Mesendoderm (in vitro differentiated cells): ENCODE measurements around the gene RNF168.
"Not testable (repeated sequence)": the region's sequence is repeated elsewhere in the genome, so short reads cannot be mapped to it uniquely, and the experiment has no call there.

Experiments used
- DNase-seq: peaks from one replicate; pipeline ENCODE4 v3.0.0; 2013
- H2AK5ac ChIP-seq: 2 replicates; pipeline ENCODE4 v1.6.1; 2013; ENCODE audit warnings: low read length, inconsistent platforms
- H2BK120ac ChIP-seq: 2 replicates; pipeline ENCODE4 v1.6.1; 2013; ENCODE audit warnings: low read depth, mild to moderate bottlenecking, low read length, moderate library complexity, mixed read lengths
- H2BK15ac ChIP-seq: replicated peaks from 2 replicates; pipeline ENCODE4 v1.6.1; 2013; ENCODE audit warnings: low read depth, mild to moderate bottlenecking, moderate library complexity
- H2BK5ac ChIP-seq: 2 replicates; pipeline ENCODE4 v1.6.1; 2013; ENCODE audit warnings: low read length, inconsistent platforms
- H3K18ac ChIP-seq: 2 replicates; pipeline ENCODE4 v1.6.1; 2013; ENCODE audit warnings: mild to moderate bottlenecking, low read length, mixed read lengths
- H3K23ac ChIP-seq: one replicate; pipeline ENCODE4 v1.6.1; 2013; ENCODE audit warnings: low read length
- H3K27ac ChIP-seq: 2 replicates; pipeline ENCODE4 v1.5.1; 2013; ENCODE audit warnings: low read depth, mild to moderate bottlenecking, inconsistent platforms, low read length, moderate library complexity
- H3K27me3 ChIP-seq: 2 replicates; pipeline ENCODE4 v1.6.1; 2013; ENCODE audit warnings: low read length, control low read depth, mild to moderate bottlenecking, inconsistent platforms; ENCODE audit not compliant: insufficient read depth, poor library complexity
- H3K36me3 ChIP-seq: 2 replicates; pipeline ENCODE4 v1.6.1; 2013; ENCODE audit warnings: low read length, inconsistent platforms; ENCODE audit not compliant: control insufficient read depth, insufficient read depth
- H3K4ac ChIP-seq: one replicate; pipeline ENCODE4 v1.6.1; 2013; ENCODE audit warnings: low read depth, mild to moderate bottlenecking, low read length, moderate library complexity
- H3K4me1 ChIP-seq: 2 replicates; pipeline ENCODE4 v1.6.1; 2013; ENCODE audit warnings: low read depth, low read length, inconsistent platforms; ENCODE audit not compliant: control insufficient read depth
- H3K4me2 ChIP-seq: 2 replicates; pipeline ENCODE4 v1.6.1; 2013; ENCODE audit warnings: low read length
- H3K4me3 ChIP-seq: 2 replicates; pipeline ENCODE4 v1.5.1; 2013; ENCODE audit warnings: mild to moderate bottlenecking, low read length
- H3K56ac ChIP-seq: one replicate; pipeline ENCODE4 v1.6.1; 2013; ENCODE audit warnings: low read length
- H3K79me1 ChIP-seq: 2 replicates; pipeline ENCODE4 v1.6.1; 2013; ENCODE audit warnings: low read length, inconsistent platforms
- H3K79me2 ChIP-seq: 2 replicates; pipeline ENCODE4 v1.6.1; 2013; ENCODE audit warnings: mild to moderate bottlenecking, low read length; ENCODE audit not compliant: control insufficient read depth, insufficient read depth
- H3K9ac ChIP-seq: 2 replicates; pipeline ENCODE4 v1.6.1; 2013; ENCODE audit warnings: low read length, inconsistent platforms
- H4K5ac ChIP-seq: one replicate; pipeline ENCODE4 v1.6.1; 2013; ENCODE audit warnings: low read length
- H4K8ac ChIP-seq: one replicate; pipeline ENCODE4 v1.6.1; 2013; ENCODE audit warnings: low read depth, mild to moderate bottlenecking, control low read depth, low read length, moderate library complexity
- WGBS: extraction: QIAGEN DNeasy Blood & Tissue Kit; methylation state at CpG from one replicate; pipeline ENCODE4 v1.1.7; 2013; ENCODE audit warnings: low lambda C conversion rate, missing lambda C conversion rate; ENCODE audit not compliant: insufficient coverage; ENCODE audit errors: extremely low coverage; 5-methylcytosine and 5-hydroxymethylcytosine counted together

Gene RNF168

GRCh38 chr3:196531418-196531817 lies 27.9 kb upstream of the RNF168 start:
- Histone ChIP-seq H2BK5ac (no peak overlapping the region), H3K79me1 (no peaks in the 10 kb centered on the region), H2AK5ac (no peak overlapping the region), H3K79me2 (no peaks in the 10 kb centered on the region), H2BK120ac (no peak overlapping the region), H3K36me3 (no peaks in the 10 kb centered on the region), H4K8ac (no peak overlapping the region), H3K27ac (no peak overlapping the region), H3K18ac (no peak overlapping the region), H3K56ac (no peak overlapping the region), H4K5ac (no peak overlapping the region), H3K4me2 (no peak overlapping the region), H3K4ac (no peak overlapping the region), H3K27me3 (no peaks in the 10 kb centered on the region), H2BK15ac (no peak overlapping the region), H3K4me3 (no peak overlapping the region), H3K23ac (no peak overlapping the region), H3K4me1 (no peaks in the 10 kb centered on the region), H3K9ac (no peak overlapping the region)
- no CpG with 5 or more reads among the region's 4 CpGs for WGBS
- no peak for DNase-seq

GRCh38 chr3:196528639-196529233 lies 25.2 kb upstream of the RNF168 start:
- peak overlapping the region; percentile 80 for H3K4me2 ChIP-seq
- H3K23ac ChIP-seq: no peak overlapping the region
- no peak overlapping the region for H2BK5ac ChIP-seq
- peak overlapping the region; percentile 93 for H3K56ac ChIP-seq
- H3K4me1 ChIP-seq: no peaks in the 10 kb centered on the region
- no peak overlapping the region for H2BK120ac ChIP-seq
- peak; percentile 79 for DNase-seq
- H4K8ac ChIP-seq: no peak overlapping the region
- no peak overlapping the region for H2AK5ac ChIP-seq
- no peak overlapping the region for H4K5ac ChIP-seq
- H2BK15ac ChIP-seq: peak overlapping the region; percentile 3
- peak overlapping the region; percentile 82 for H3K4ac ChIP-seq
- no peaks in the 10 kb centered on the region for H3K36me3 ChIP-seq
- H3K9ac ChIP-seq: peak overlapping the region; percentile 82
- H3K27me3 ChIP-seq: no peaks in the 10 kb centered on the region
- H3K18ac ChIP-seq: peak overlapping the region; percentile 69
- H3K4me3 ChIP-seq: peak overlapping the region; percentile 30
- no peak overlapping the region for H3K27ac ChIP-seq
- WGBS: no CpG with 5 or more reads among the region's 52 CpGs
- no peaks in the 10 kb centered on the region for H3K79me2 ChIP-seq
- H3K79me1 ChIP-seq: no peaks in the 10 kb centered on the region

- no peaks in the 10 kb centered on the region for H3K4me1 ChIP-seq
- H2BK15ac ChIP-seq: no peak overlapping the region
- H4K8ac ChIP-seq: no peak overlapping the region
- no peaks in the 10 kb centered on the region for H3K27me3 ChIP-seq
- no peak overlapping the region for H3K4me2 ChIP-seq
- H2BK5ac ChIP-seq: no peak overlapping the region
- H3K79me1 ChIP-seq: no peaks in the 10 kb centered on the region
- no peaks in the 10 kb centered on the region for H3K36me3 ChIP-seq
- no peak overlapping the region for H4K5ac ChIP-seq
- H3K56ac ChIP-seq: no peak overlapping the region
- H3K27ac ChIP-seq: no peak overlapping the region
- H3K4ac ChIP-seq: no peak overlapping the region
- no CpG with 5 or more reads among the region's 4 CpGs for WGBS
- no peak overlapping the region for H3K18ac ChIP-seq
- no peak overlapping the region for H3K23ac ChIP-seq
- DNase-seq: no peak
- H3K79me2 ChIP-seq: no peaks in the 10 kb centered on the region
- H2BK120ac ChIP-seq: no peak overlapping the region
- H3K9ac ChIP-seq: no peak overlapping the region
- no peak overlapping the region for H3K4me3 ChIP-seq
- no peak overlapping the region for H2AK5ac ChIP-seq
Measured at GRCh38 chr3:196525141-196525540, 21.6 kb upstream of the RNF168 start.

- H2BK15ac ChIP-seq: no peak overlapping the region
- no peaks in the 10 kb centered on the region for H3K27me3 ChIP-seq
- H3K56ac ChIP-seq: no peak overlapping the region
- no peak overlapping the region for H3K4me2 ChIP-seq
- H3K18ac ChIP-seq: no peak overlapping the region
- no peak overlapping the region for H2AK5ac ChIP-seq
- WGBS: no CpG with 5 or more reads among the region's 5 CpGs
- no peak overlapping the region for H2BK5ac ChIP-seq
- no peak overlapping the region for H4K5ac ChIP-seq
- H3K27ac ChIP-seq: no peak overlapping the region
- no peak overlapping the region for H3K4me3 ChIP-seq
- no peaks in the 10 kb centered on the region for H3K79me1 ChIP-seq
- no peak overlapping the region for H3K23ac ChIP-seq
- no peak overlapping the region for H2BK120ac ChIP-seq
- H3K9ac ChIP-seq: no peak overlapping the region
- peak; percentile 57 for DNase-seq
- H4K8ac ChIP-seq: no peak overlapping the region
- H3K79me2 ChIP-seq: no peaks in the 10 kb centered on the region
- no peaks in the 10 kb centered on the region for H3K36me3 ChIP-seq
- H3K4me1 ChIP-seq: no peaks in the 10 kb centered on the region
- no peak overlapping the region for H3K4ac ChIP-seq
Measured at GRCh38 chr3:196524527-196524926, 21.0 kb upstream of the RNF168 start.

- H2BK5ac ChIP-seq: no peak overlapping the region
- H3K9ac ChIP-seq: no peak overlapping the region
- H4K5ac ChIP-seq: no peak overlapping the region
- no peak overlapping the region for H3K56ac ChIP-seq
- H2BK15ac ChIP-seq: no peak overlapping the region
- H3K79me1 ChIP-seq: no peaks in the 10 kb centered on the region
- no peak overlapping the region for H3K4me2 ChIP-seq
- no peak overlapping the region for H3K23ac ChIP-seq
- WGBS: no CpG with 5 or more reads among the region's 4 CpGs
- H3K4me3 ChIP-seq: no peak overlapping the region
- no peaks in the 10 kb centered on the region for H3K79me2 ChIP-seq
- H3K18ac ChIP-seq: no peak overlapping the region
- no peaks in the 10 kb centered on the region for H3K27me3 ChIP-seq
- H3K4ac ChIP-seq: no peak overlapping the region
- H3K27ac ChIP-seq: no peak overlapping the region
- no peak for DNase-seq
- H2BK120ac ChIP-seq: no peak overlapping the region
- H2AK5ac ChIP-seq: no peak overlapping the region
- H3K36me3 ChIP-seq: no peaks in the 10 kb centered on the region
- H3K4me1 ChIP-seq: no peaks in the 10 kb centered on the region
- no peak overlapping the region for H4K8ac ChIP-seq
Measured at GRCh38 chr3:196523841-196524240, 20.3 kb upstream of the RNF168 start.

GRCh38 chr3:196521291-196521690 lies 17.7 kb upstream of the RNF168 start:
- H3K79me1 ChIP-seq, H3K27ac ChIP-seq, H3K4me1 ChIP-seq, H2BK120ac ChIP-seq, H3K4me3 ChIP-seq, DNase-seq, H3K9ac ChIP-seq, H2BK5ac ChIP-seq, H4K8ac ChIP-seq, H3K79me2 ChIP-seq, H2BK15ac ChIP-seq, H3K27me3 ChIP-seq, H3K56ac ChIP-seq, H3K36me3 ChIP-seq, H2AK5ac ChIP-seq, H3K18ac ChIP-seq, H3K4me2 ChIP-seq, H4K5ac ChIP-seq, H3K23ac ChIP-seq, H3K4ac ChIP-seq: not testable (repeated sequence)
- no CpG with 5 or more reads among the region's 12 CpGs for WGBS
